Right atrium auricular region (tissue), 2 donors: ENCODE results near the gene STX18. TPM values are rescaled to one million over a fixed set of nuclear protein-coding genes. Genes with fewer than 3 reads are reported as not detected.

Experiments
- DNase-seq: peaks from one replicate; pipeline ENCODE4 v3.0.0-alpha.2; 2019; ENCODE audit warnings: low spot score
- H3K27ac ChIP-seq, 2 donors: fragments of 200-600 bp; sonication (generic); 1 replicate in 1 of 2; 2 replicates in 1 of 2; pipeline ENCODE4 v1.5.1; 2016 to 2019
- H3K27me3 ChIP-seq, 2 donors: fragments of 200-600 bp; sonication (generic); one replicate each; pipeline versions ENCODE4 v1.5.1 to v1.6.0; 2017 to 2019
- H3K36me3 ChIP-seq: fragments of 200-600 bp; sonication (generic); one replicate; pipeline ENCODE4 v1.5.1; 2016
- H3K4me1 ChIP-seq, 2 donors: fragments of 200-600 bp; sonication (generic); one replicate each; pipeline versions ENCODE4 v1.5.1 to v1.6.0; 2017 to 2019
- H3K4me3 ChIP-seq, 2 donors: fragments of 200-600 bp; sonication (generic); 1 replicate in 1 of 2; 2 replicates in 1 of 2; pipeline ENCODE4 v1.5.1; 2017 to 2019; ENCODE audit warnings: mild to moderate bottlenecking in 1 of 2, moderate library complexity in 1 of 2
- H3K9me3 ChIP-seq, 2 donors: fragments of 200-600 bp; sonication (generic); one replicate each; pipeline ENCODE4 v1.5.1; 2019
- CTCF ChIP-seq, 2 donors: fragments of 200-600 bp; sonication (generic); IDR thresholded peaks; one replicate each; pipeline ENCODE4 v1.5.1; 2019; ENCODE audit warnings: antibody characterized with exemption in 2 of 2
- total RNA-seq, 2 donors: library from RNA; depleted of rRNA; stranded (reverse); fragments of >200 nt; gene quantifications; one replicate each; pipeline ENCODE4 v1.1.0, GENCODE V29; 2016

The STX18 gene
- total RNA-seq, 2 donors from 2014 or later, result 8.8 to 10.8 TPM

- H3K4me3 ChIP-seq, result no peak overlapping the region
- no peaks in the 10 kb centered on the region for H3K9me3 ChIP-seq
- no peaks in the 10 kb centered on the region for H3K36me3 ChIP-seq
- DNase-seq, result no peak
- H3K27ac ChIP-seq, result no peak overlapping the region
- no peaks in the 10 kb centered on the region for H3K27me3 ChIP-seq
- peaks cover 0 to 7% of the 10 kb centered on the region in 2 donors for H3K4me1 ChIP-seq
- TF ChIP-seq CTCF (IDR thresholded peaks at IDR 0.05), result no peak
Measured at GRCh38 chr4:4494882-4495281, 47.0 kb downstream of the STX18 start.

GRCh38 chr4:4492161-4492847 lies 49.5 kb downstream of the STX18 start:
- H3K9me3 ChIP-seq, result no peaks in the 10 kb centered on the region
- H3K27me3 ChIP-seq, result no peaks in the 10 kb centered on the region
- H3K36me3 ChIP-seq, result no peaks in the 10 kb centered on the region
- no peak overlapping the region for H3K27ac ChIP-seq
- H3K4me1 ChIP-seq, result peaks cover 0 to 7% of the 10 kb centered on the region in 2 donors
- no peak for DNase-seq
- H3K4me3 ChIP-seq, result no peak overlapping the region
- no peak for TF ChIP-seq CTCF (IDR thresholded peaks at IDR 0.05)

DNA sequence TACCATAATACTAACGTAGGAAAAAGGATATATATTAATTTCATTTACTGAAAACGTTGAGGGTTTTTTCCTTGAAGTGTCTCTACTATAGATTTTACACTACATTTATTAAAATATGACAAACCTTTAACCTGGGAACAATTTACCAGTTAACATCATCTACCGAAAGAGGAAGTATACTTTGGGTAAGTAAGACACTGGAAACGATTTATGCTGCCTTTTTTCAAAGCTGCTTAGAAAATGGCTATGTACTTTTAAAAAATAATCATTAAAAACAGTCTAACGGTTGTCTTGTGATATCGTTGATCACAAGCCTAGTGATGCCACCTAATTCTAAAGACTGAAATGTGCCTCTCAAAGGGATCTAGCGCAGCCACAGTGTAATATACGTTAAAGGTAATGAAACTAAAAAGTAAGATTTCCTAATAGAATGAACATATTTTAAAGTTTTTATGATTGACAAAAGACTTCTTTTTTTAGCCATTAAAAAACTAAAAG lies 50.4 kb downstream of the STX18 start:
- no peak for DNase-seq
- no peak overlapping the region for H3K27ac ChIP-seq
- H3K9me3 ChIP-seq, result no peaks in the 10 kb centered on the region
- no peak overlapping the region for H3K4me3 ChIP-seq
- H3K36me3 ChIP-seq, result no peaks in the 10 kb centered on the region
- no peaks in the 10 kb centered on the region for H3K27me3 ChIP-seq
- H3K4me1 ChIP-seq, result peaks cover 0 to 3% of the 10 kb centered on the region in 2 donors
- TF ChIP-seq CTCF (IDR thresholded peaks at IDR 0.05), result no peak

- Histone ChIP-seq H3K9me3 (no peaks in the 10 kb centered on the region), H3K4me1 (peaks cover 0 to 3% of the 10 kb centered on the region in 2 donors), H3K4me3 (no peak overlapping the region), H3K27ac (no peak overlapping the region), H3K27me3 (no peaks in the 10 kb centered on the region), H3K36me3 (no peaks in the 10 kb centered on the region)
- DNase-seq, result no peak
- no peak for TF ChIP-seq CTCF (IDR thresholded peaks at IDR 0.05)
Measured at GRCh38 chr4:4490816-4491215, 51.0 kb downstream of the STX18 start.

GRCh38 chr4:4490041-4490440 lies 51.8 kb downstream of the STX18 start:
- no peaks in the 10 kb centered on the region for H3K27me3 ChIP-seq
- no peaks in the 10 kb centered on the region for H3K9me3 ChIP-seq
- TF ChIP-seq CTCF (IDR thresholded peaks at IDR 0.05), result no peak
- H3K4me3 ChIP-seq, result no peak overlapping the region
- H3K27ac ChIP-seq, result no peak overlapping the region
- H3K4me1 ChIP-seq, result peaks cover 0 to 3% of the 10 kb centered on the region in 2 donors
- no peaks in the 10 kb centered on the region for H3K36me3 ChIP-seq
- no peak for DNase-seq
